ENCODE results near the gene LY6G6C. TPM values are rescaled to one million over a fixed set of nuclear protein-coding genes. Genes with fewer than 3 reads are reported as not detected.

The LY6G6C gene
- total and polyA plus RNA-seq, 11 donors: 0.27 TPM; not detected in 10

DNA sequence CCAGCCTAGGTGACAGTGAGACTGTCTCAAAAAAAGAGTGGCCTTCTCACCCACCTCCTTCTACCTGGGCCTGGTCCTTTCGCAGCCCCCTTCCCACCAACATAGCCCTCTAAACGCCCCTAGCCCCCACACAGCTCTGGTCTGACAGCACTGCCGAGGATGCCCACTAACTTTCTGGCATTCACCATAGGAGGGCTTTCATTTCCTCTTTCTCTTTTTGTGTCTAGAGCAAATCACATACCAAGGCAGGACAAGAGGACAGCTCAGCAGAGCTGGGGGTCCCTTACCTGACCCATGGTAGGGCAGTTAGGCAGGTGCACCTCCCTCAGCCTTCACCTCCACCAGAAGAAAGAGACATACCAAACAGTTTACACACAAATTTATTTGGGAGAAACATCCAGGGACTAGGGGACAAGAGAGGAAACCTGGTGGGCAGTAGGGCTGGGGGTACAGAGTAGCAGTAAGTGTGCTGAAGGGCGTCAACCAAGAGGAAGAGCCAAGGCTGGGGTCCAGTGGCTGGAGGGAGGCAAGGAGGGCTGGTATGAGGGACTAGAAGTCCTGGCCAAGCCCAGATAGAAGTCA is 45.1 kb downstream of the LY6G6C start:
- no peak for TF ChIP-seq POLR2A (IDR thresholded peaks at IDR 0.05)
- TF ChIP-seq CTCF (IDR thresholded peaks at IDR 0.05): no peak
- Histone ChIP-seq H3K4me3 (no peak overlapping the region), H3K4me1 (peaks cover 0 to 14% (median 11%) of the 10 kb centered on the region in 12 donors), H3K27me3 (no peaks in the 10 kb centered on the region), H3K9me3 (no peaks in the 10 kb centered on the region), H3K36me3 (peaks cover 0 to 37% (median 23%) of the 10 kb centered on the region in 9 donors), H3K27ac (no peak overlapping the region)
- intact Hi-C loops (cut with DNase I): loop anchor here in 1 of 10 donors (5.0 kb wide), 1 partner anchor 201 kb away; the partner anchor contains the start of gene SLC44A4
- DNase-seq: no peak
- ATAC-seq: no peak
- WGBS, 4 donors: 81 to 90% (median 84%) methylated on average over 4 of the region's 4 CpGs

DNA sequence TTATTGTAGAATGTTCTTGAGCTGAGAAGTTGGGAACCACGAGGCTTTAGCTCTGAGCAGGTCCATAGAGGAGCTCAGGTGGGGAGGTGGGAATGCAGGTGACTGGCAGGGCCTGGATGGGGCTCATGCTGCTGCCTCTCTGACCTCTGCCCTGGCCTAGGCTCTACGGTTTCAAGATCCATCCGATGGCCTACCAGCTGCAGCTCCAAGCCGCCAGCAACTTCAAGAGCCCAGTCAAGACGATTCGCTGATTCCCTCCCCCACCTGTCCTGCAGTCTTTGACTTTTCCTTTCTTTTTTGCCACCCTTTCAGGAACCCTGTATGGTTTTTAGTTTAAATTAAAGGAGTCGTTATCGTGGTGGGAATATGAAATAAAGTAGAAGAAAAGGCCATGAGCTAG is 51.9 kb downstream of the LY6G6C start, which contains the start of gene LY6G5B:
TSS of gene LY6G5B (plus strand) at position 301 of the 400 bp plus-strand sequence. CDS start 975 bp downstream, outside the sequence.
- ATAC-seq: no peak
- TF ChIP-seq POLR2A (IDR thresholded peaks at IDR 0.05) (no peak), CTCF (IDR thresholded peaks at IDR 0.05) (no peak)
- H3K4me3 ChIP-seq: no peak within 1 kb of the TSS
- no peak within 1 kb of the TSS for H3K27ac ChIP-seq
- WGBS, 4 donors: 84 to 95% (median 88%) methylated on average over 8 of the region's 8 CpGs
- H3K27me3 ChIP-seq: no peaks in the 10 kb centered on the region
- H3K9me3 ChIP-seq: no peaks in the 10 kb centered on the region
- no peak for DNase-seq
- intact Hi-C loops (cut with DNase I): loop anchor here in 3 of 10 donors (5.0 to 10.0 kb wide), 3 partner anchors 163 to 505 kb away; partner anchors contain the start of genes AGPAT1 (in 2 of the 3), RNF5 (in 2 of the 3), NELFE (in 1 of the 3) and SKIC2 (in 1 of the 3)
- peaks cover 0 to 28% (median 14%) of the 10 kb centered on the region in 12 donors for H3K4me1 ChIP-seq
- H3K36me3 ChIP-seq: peaks cover 7 to 73% (median 69%) of the 10 kb centered on the region in 9 donors

Small RNAs within 50 kb of the gene (microRNA-seq; reads per million reads assigned to microRNA genes)
- 0 to 1.4 (median 1.1) reads per million in 4 donors for gene MIR4646

Other genes starting within 250 kb of the LY6G6C start
Only the 30 nearest of the 41 such genes appear.
- gene LTA, start 149.5 kb downstream of the LY6G6C start, total RNA-seq: under 1 TPM in 2 of 9 donors, not detected in 7; 0.18 to 0.64 TPM
- gene LTA, start 149.5 kb downstream of the LY6G6C start, polyA plus RNA-seq: under 1 TPM in 1 of 2 donors, not detected in 1; 0.07 TPM
- gene TNF, start 146.2 kb downstream of the LY6G6C start, total RNA-seq: 1 to 10 TPM in 3 of 9 donors, under 1 TPM in 5, not detected in 1; 0.32 to 7.6 (median 0.51) TPM
- under 1 TPM; 0.15 to 0.32 TPM for gene TNF, start 146.2 kb downstream of the LY6G6C start, polyA plus RNA-seq
- gene LTB, start 139.3 kb downstream of the LY6G6C start, total RNA-seq: 10 to 100 TPM in 1 of 9 donors, 1 to 10 TPM in 2, under 1 TPM in 2, not detected in 4; 0.30 to 15.6 (median 1.0) TPM
- under 1 TPM; 0.50 to 0.72 TPM for gene LTB, start 139.3 kb downstream of the LY6G6C start, polyA plus RNA-seq
- 10 to 100 TPM in 2 of 9 donors, 1 to 10 TPM in 6, not detected in 1; 1.6 to 58.0 (median 3.7) TPM for gene LST1, start 135.5 kb downstream of the LY6G6C start, total RNA-seq
- 1 to 10 TPM; 2.3 to 5.2 TPM for gene LST1, start 135.5 kb downstream of the LY6G6C start, polyA plus RNA-seq
- 1 to 10 TPM in 1 of 9 donors, under 1 TPM in 1, not detected in 7; 1.00 to 2.5 TPM for gene NCR3, start 128.7 kb downstream of the LY6G6C start, total RNA-seq
- not detected for gene NCR3, start 128.7 kb downstream of the LY6G6C start, polyA plus RNA-seq
- 100 to 1,000 TPM in 1 of 9 donors, 10 to 100 TPM in 3, 1 to 10 TPM in 5; 5.7 to 120 (median 9.5) TPM for gene AIF1, start 106.5 kb downstream of the LY6G6C start, total RNA-seq
- 10 to 100 TPM in 1 of 2 donors, 1 to 10 TPM in 1; 6.7 to 18.4 TPM for gene AIF1, start 106.5 kb downstream of the LY6G6C start, polyA plus RNA-seq
- gene PRRC2A, start 101.0 kb downstream of the LY6G6C start, total RNA-seq: 100 to 1,000 TPM in 4 of 9 donors, 10 to 100 TPM in 5; 75.1 to 119 (median 97.4) TPM
- 100 to 1,000 TPM in 1 of 2 donors, 10 to 100 TPM in 1; 88.1 to 111 TPM for gene PRRC2A, start 101.0 kb downstream of the LY6G6C start, polyA plus RNA-seq
- 100 to 1,000 TPM; 265 to 499 (median 284) TPM for gene BAG6, start 69.1 kb downstream of the LY6G6C start, total RNA-seq
- gene BAG6, start 69.1 kb downstream of the LY6G6C start, polyA plus RNA-seq: 100 to 1,000 TPM; 307 to 378 TPM
- 1 to 10 TPM in 8 of 9 donors, under 1 TPM in 1; 0.54 to 4.3 (median 1.7) TPM for gene APOM, start 65.9 kb downstream of the LY6G6C start, total RNA-seq
- 1 to 10 TPM; 2.4 to 6.6 TPM for gene APOM, start 65.9 kb downstream of the LY6G6C start, polyA plus RNA-seq
- 10 to 100 TPM; 16.5 to 23.8 (median 20.0) TPM for gene C6orf47, start 61.0 kb downstream of the LY6G6C start, total RNA-seq
- 10 to 100 TPM; 19.4 to 30.9 TPM for gene C6orf47, start 61.0 kb downstream of the LY6G6C start, polyA plus RNA-seq
- gene GPANK1, start 56.7 kb downstream of the LY6G6C start, total RNA-seq: 10 to 100 TPM; 15.9 to 29.8 (median 19.5) TPM
- 10 to 100 TPM; 19.5 to 24.5 TPM for gene GPANK1, start 56.7 kb downstream of the LY6G6C start, polyA plus RNA-seq
- 100 to 1,000 TPM; 111 to 323 (median 116) TPM for gene CSNK2B, start 55.7 kb downstream of the LY6G6C start, total RNA-seq
- 100 to 1,000 TPM; 124 to 203 TPM for gene CSNK2B, start 55.7 kb downstream of the LY6G6C start, polyA plus RNA-seq
- gene LY6G5B, start 51.8 kb downstream of the LY6G6C start, total RNA-seq: 10 to 100 TPM in 1 of 9 donors, 1 to 10 TPM in 8; 1.4 to 12.0 (median 4.6) TPM
- 1 to 10 TPM; 2.1 to 5.3 TPM for gene LY6G5B, start 51.8 kb downstream of the LY6G6C start, polyA plus RNA-seq
- 1 to 10 TPM; 1.3 to 3.1 (median 2.2) TPM for gene LY6G5C, start 40.7 kb downstream of the LY6G6C start, total RNA-seq
- 1 to 10 TPM; 1.4 to 3.0 TPM for gene LY6G5C, start 40.7 kb downstream of the LY6G6C start, polyA plus RNA-seq
- 10 to 100 TPM; 24.2 to 54.7 (median 27.4) TPM for gene ABHD16A, start 18.4 kb downstream of the LY6G6C start, total RNA-seq
- gene ABHD16A, start 18.4 kb downstream of the LY6G6C start, polyA plus RNA-seq: 10 to 100 TPM; 16.5 to 47.8 TPM
- not detected for gene LY6G6F, start 14.9 kb downstream of the LY6G6C start, total RNA-seq
- not detected for gene LY6G6F, start 14.9 kb downstream of the LY6G6C start, polyA plus RNA-seq
- gene LY6G6D, start 6.4 kb downstream of the LY6G6C start, total RNA-seq: under 1 TPM in 1 of 9 donors, not detected in 8; 0.75 TPM
- not detected for gene LY6G6D, start 6.4 kb downstream of the LY6G6C start, polyA plus RNA-seq
- under 1 TPM in 7 of 9 donors, not detected in 2; 0.19 to 1.00 (median 0.42) TPM for gene MPIG6B, start 1.6 kb upstream of the LY6G6C start, total RNA-seq
- gene MPIG6B, start 1.6 kb upstream of the LY6G6C start, polyA plus RNA-seq: under 1 TPM; 0.17 to 0.23 TPM
- 10 to 100 TPM; 42.3 to 69.7 (median 53.2) TPM for gene DDAH2, start 7.6 kb upstream of the LY6G6C start, total RNA-seq
- gene DDAH2, start 7.6 kb upstream of the LY6G6C start, polyA plus RNA-seq: 10 to 100 TPM; 62.1 to 80.5 TPM
- gene CLIC1, start 14.8 kb upstream of the LY6G6C start, total RNA-seq: 100 to 1,000 TPM in 6 of 9 donors, 10 to 100 TPM in 3; 72.5 to 310 (median 124) TPM
- gene CLIC1, start 14.8 kb upstream of the LY6G6C start, polyA plus RNA-seq: 100 to 1,000 TPM in 1 of 2 donors, 10 to 100 TPM in 1; 68.0 to 392 TPM
- 1 to 10 TPM in 7 of 9 donors, under 1 TPM in 2; 0.44 to 8.4 (median 1.9) TPM for gene MSH5, start 18.3 kb upstream of the LY6G6C start, total RNA-seq
- gene MSH5, start 18.3 kb upstream of the LY6G6C start, polyA plus RNA-seq: 1 to 10 TPM; 1.0 to 2.3 TPM
- 1 to 10 TPM in 1 of 9 donors, under 1 TPM in 2, not detected in 6; 0.73 to 1.5 (median 0.76) TPM for gene SAPCD1, start 40.9 kb upstream of the LY6G6C start, total RNA-seq
- gene SAPCD1, start 40.9 kb upstream of the LY6G6C start, polyA plus RNA-seq: under 1 TPM; 0.35 to 0.50 TPM
- gene VWA7, start 55.6 kb upstream of the LY6G6C start, total RNA-seq: 10 to 100 TPM in 7 of 9 donors, 1 to 10 TPM in 2; 8.0 to 25.8 (median 16.1) TPM
- gene VWA7, start 55.6 kb upstream of the LY6G6C start, polyA plus RNA-seq: 1 to 10 TPM; 4.0 to 6.2 TPM
- 10 to 100 TPM; 18.6 to 61.8 (median 26.1) TPM for gene VARS1, start 74.0 kb upstream of the LY6G6C start, total RNA-seq
- gene VARS1, start 74.0 kb upstream of the LY6G6C start, polyA plus RNA-seq: 10 to 100 TPM; 21.9 to 54.6 TPM
- gene LSM2, start 85.2 kb upstream of the LY6G6C start, total RNA-seq: 10 to 100 TPM; 22.9 to 37.4 (median 25.9) TPM
- gene LSM2, start 85.2 kb upstream of the LY6G6C start, polyA plus RNA-seq: 10 to 100 TPM; 27.5 to 64.7 TPM
- 1 to 10 TPM; 1.3 to 3.6 (median 1.8) TPM for gene HSPA1L, start 93.5 kb upstream of the LY6G6C start, total RNA-seq
- gene HSPA1L, start 93.5 kb upstream of the LY6G6C start, polyA plus RNA-seq: 1 to 10 TPM in 1 of 2 donors, under 1 TPM in 1; 0.95 to 1.9 TPM
- gene HSPA1A, start 93.8 kb upstream of the LY6G6C start, total RNA-seq: 100 to 1,000 TPM; 169 to 412 (median 197) TPM
- gene HSPA1A, start 93.8 kb upstream of the LY6G6C start, polyA plus RNA-seq: 100 to 1,000 TPM; 157 to 179 TPM
- 100 to 1,000 TPM; 120 to 306 (median 146) TPM for gene HSPA1B, start 106.0 kb upstream of the LY6G6C start, total RNA-seq
- 100 to 1,000 TPM in 1 of 2 donors, 10 to 100 TPM in 1; 35.2 to 149 TPM for gene HSPA1B, start 106.0 kb upstream of the LY6G6C start, polyA plus RNA-seq
- gene NEU1, start 141.1 kb upstream of the LY6G6C start, total RNA-seq: 10 to 100 TPM; 18.7 to 39.5 (median 27.6) TPM
- gene NEU1, start 141.1 kb upstream of the LY6G6C start, polyA plus RNA-seq: 10 to 100 TPM; 19.1 to 63.1 TPM
- not detected for gene SLC44A4, start 157.3 kb upstream of the LY6G6C start, total RNA-seq
- gene SLC44A4, start 157.3 kb upstream of the LY6G6C start, polyA plus RNA-seq: under 1 TPM in 1 of 2 donors, not detected in 1; 0.07 TPM